Stimulated activated CD4-positive, alpha-beta T cell treated with anti-CD3 and anti-CD28 coated beads, Interleukin-15, amount 100 ng/mL, for 1 hour (primary cell): Measurements from ENCODE around the gene MPG.

Experiments used
- DNase-seq, 2 donors: peaks; one replicate each; pipeline ENCODE4 v3.0.0-alpha.2; 2020; ENCODE audit warnings: low read depth in 1 of 2, low spot score in 1 of 2

Gene MPG

GRCh38 chr16:66309-67182, 11.5 kb upstream of the MPG start:
- no peak for DNase-seq

GRCh38 chr16:67183-67791, 10.7 kb upstream of the MPG start:
- DNase-seq: no peak

DNA sequence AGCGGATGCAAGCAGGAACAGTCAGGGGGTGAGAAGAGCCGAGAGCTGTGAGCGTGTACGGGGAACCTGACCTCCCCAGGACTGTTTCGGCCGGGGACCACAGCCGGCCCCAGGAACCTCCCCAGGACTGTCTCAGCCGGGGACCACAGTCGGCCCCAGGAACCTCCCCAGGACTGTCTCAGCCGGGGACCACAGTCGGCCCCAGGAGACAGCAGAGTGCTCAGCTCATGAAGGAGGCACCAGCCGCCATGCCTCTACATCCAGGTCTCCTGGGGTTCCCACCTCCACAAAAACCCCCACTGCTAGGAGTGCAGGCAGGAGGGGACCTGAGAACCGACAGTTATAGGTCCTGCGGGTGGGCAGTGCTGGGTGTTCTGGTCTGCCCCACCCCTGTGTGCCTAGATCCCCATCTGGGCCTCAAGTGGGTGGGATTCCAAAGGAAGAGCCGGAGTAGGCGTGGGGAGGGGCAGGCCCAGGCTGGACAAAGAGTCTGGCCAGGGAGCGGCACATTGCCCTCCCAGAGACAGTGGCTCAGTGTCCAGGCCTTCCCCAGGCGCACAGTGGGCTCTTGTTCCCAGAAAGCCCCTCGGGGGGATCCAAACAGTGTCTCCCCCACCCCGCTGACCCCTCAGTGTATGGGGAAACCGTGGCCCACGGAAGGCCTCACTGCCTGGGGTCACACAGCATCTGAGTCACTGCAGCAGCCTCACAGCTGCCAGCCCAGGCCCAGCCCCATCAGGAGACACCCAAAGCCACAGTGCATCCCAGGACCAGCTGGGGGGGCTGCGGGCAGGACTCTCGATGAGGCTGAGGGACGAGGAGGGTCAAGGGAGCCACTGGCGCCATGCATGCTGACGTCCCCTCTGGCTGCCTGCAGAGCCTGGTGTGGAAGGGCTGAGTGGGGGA, 9.9 kb upstream of the MPG start:
- DNase-seq: no peak

- no peak for DNase-seq
Measured at GRCh38 chr16:69181-69580, 8.8 kb upstream of the MPG start.

DNA sequence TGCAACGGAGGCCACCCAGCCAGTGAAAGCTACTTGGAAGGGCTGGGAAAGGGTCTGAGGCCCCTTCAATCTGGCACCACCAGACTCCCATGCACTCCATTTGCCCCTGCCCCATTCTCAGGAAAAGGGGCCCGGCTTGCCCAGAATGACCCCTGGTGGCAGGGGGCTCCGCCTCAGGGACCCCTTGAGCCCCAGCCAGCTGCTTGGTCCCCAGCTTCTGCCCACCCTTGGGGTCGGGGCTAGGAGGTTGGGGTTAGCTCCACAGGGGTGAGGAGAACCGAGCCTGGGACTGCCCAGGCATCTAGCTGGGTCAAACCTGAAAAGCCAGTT, 6.8 kb upstream of the MPG start:
- no peak for DNase-seq

GRCh38 chr16:71540-72401, 6.3 kb upstream of the MPG start:
- DNase-seq: no peak

GRCh38 chr16:72561-73548, 5.2 kb upstream of the MPG start, which contains the start of gene RHBDF1:
Gene RHBDF1 (minus strand): TSS chr16:72631. CDS start chr16:65015, 7,616 bp downstream.
- DNase-seq: no peak

DNA sequence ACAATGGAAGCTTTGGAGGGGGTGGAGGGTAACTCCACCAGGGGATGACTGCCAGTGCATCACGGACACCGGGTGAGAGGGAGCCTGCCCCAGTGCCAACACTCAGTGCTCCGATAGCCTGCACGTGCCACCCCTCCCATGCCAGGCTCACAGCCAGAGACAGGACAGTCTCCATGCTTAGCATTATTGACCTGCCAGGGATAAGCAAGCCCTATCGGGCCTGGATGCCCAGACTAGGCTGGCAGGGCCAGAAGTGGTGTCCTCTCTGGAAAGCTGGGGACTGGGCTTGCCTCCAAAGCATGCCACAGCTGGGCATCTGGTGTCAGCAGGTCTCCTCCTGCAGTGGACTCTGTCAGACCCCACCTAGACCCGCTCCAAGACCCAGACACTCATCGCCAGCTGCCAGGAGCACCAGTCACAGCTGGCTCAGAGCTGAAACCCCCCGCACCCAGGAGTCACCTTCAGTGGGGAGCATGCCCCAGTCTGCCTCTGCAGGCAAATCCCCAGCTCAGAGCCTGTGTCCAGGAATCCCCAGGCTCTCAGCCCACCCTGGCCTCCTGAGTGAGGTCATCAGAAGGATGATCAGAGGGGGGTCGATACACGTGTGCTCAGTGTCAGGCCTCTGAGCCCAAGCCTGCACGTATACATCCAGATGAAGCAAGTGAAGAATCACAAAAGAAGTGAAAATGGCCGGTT, 3.8 kb upstream of the MPG start:
- DNase-seq: no peak

DNA sequence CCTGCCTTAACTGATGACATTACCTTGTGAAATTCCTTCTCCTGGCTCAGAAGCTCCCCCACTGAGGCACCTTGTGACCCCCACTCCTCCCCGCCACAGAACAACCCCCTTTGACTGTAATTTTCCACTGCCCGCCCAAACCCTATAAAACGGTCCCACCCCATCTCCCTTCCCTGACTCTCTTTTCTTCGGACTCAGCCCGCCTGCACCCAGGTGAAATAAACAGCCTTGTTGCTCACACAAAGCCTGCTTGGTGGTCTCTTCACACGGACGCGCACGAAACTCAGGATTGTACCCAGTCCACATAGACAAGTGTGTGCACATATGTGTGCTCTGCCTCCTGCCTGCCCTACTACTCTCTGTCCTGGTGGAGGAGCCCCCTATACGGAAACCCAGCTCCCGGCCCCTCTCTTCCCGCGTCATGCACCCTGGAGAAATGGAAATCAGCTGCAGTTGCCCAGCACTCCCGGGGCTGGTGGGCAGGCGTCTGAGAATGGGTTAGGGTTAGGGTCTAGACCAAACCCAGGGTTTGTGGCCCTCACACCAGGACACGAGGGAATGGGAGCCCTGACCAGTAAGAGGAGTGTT, 3.2 kb upstream of the MPG start:
- no peak for DNase-seq

DNA sequence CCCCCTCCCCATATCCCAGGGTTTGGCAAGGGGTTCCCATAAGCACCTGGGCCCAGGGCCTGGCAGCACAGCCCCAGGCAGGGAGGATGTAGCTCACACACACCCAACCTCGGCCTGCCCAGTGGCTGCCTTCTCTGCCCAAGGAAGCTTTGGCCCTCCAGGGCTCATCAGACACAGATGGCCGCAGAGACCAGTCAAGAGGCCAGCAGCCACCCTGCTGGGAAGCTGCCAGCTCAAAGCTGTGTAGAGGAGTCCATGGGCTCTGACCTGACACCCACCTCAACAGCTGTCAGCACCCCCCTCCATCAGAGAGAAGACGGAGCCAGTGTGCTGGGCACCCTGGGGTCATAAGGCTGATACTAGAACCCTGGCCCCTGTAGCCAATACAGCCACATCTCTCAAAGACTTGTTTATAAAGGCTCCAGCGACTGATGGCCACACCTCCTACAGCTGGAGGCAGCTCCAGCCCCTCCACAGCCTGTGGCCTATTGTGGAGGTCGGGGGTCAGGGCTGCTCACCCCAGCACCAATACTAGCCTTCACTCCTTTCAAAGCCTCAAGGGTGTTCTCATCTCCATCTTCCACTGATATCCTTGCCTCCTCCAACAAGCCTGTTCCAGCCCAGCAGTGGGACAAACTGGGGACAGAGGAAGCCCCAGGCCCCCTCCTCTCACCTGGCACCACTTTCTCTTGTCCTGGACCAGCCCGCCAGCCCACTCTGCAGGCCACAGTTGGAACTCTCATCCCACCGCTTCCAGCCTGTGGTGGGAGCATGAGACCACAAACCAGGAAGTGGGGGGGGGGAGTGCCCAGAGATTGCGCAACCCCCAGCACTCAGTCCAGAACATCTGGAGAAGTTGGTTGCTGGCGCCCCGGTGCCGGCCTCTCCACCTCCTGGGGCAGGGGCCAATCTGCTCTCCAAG, 2.2 kb upstream of the MPG start:
- DNase-seq: no peak

DNA sequence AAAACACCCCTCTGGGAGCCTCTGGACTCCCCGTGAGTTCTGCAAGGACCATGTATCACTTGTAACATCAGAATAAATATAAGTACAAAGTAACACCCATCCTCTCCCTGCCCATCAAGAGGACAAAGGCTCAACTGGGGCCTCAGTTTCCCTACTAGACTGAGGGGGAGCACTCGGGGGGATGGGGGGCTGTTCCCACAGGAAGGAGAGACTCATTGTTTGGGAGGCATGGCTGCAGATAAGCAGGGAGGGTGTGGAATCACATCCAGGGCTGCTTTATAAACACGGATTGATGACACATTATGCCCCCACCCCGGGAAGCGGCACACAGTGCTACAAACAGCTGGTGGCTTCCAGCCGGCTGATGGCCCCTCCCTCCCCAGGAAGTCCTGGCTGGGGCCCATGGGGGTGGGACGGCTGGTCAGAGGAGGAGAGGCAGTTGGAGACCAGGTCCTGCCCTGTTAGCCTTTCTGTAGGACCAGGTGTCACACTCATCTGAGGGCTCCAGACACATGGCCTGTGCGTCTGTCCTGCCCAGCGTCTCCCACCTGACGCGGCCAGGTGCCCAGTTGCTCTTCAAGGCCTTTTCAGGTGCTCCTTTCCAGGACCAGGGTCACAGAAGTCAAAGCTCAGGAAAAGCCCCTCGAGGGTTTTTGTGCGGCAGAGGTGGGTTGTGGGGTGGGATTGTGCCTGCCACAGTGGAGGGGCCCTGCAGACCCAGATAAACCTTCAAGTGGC, 1.3 kb upstream of the MPG start:
- DNase-seq: no peak

GRCh38 chr16:77273-77806, 685 bp upstream of the MPG start:
- DNase-seq: peak in 1 of 2 donors; percentile 22

GRCh38 chr16:78444-79150, 572 bp downstream of the MPG start:
- no peak for DNase-seq

DNA sequence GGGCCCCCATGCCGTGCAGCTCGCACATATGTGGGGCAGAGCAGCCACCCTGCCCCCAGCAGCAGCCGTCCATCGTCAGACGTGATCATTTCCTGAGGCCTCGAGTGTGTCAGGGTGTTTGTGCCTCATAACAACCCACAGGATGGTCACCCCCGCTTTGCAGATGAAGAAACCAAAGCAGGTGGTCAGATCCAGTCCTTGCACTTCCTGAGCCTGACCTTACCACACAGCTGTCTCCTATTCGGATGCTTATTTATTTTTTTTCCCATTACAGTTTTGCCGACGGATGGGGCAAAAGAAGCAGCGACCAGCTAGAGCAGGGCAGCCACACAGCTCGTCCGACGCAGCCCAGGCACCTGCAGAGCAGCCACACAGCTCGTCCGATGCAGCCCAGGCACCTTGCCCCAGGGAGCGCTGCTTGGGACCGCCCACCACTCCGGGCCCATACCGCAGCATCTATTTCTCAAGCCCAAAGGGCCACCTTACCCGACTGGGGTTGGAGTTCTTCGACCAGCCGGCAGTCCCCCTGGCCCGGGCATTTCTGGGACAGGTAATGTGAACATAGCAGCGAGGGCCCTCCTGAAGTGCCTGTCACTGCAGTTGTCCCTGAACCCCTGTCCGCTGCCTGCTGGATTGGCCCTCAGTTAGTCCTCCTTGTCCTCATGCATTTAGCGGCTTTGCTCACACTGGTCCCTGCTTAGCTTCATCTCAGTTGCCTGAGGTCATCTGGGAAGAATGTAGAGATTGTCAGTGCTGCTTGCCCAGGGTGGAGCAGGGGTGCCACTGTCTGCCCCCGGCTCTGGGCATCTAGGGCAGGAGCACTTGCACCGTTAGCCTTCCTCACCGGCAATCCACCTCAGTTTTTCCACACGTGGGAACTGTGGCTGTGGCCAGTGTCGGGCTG, 1.4 kb downstream of the MPG start:
- no peak for DNase-seq

GRCh38 chr16:83060-83603, 5.1 kb downstream of the MPG start:
- DNase-seq: no peak
